Right renal pelvis (tissue), 4 donors: ENCODE data around the gene INVS. TPM values are rescaled to one million over a fixed set of nuclear protein-coding genes. Genes with fewer than 3 reads are reported as not detected.
"Not testable (repeated sequence)": the region's sequence is repeated elsewhere in the genome, so short reads cannot be mapped to it uniquely, and the experiment has no call there.

Experiments
- DNase-seq, 4 donors: peaks; one replicate each; pipeline ENCODE4 v3.0.0-alpha.2; 2013; ENCODE audit warnings: low read depth in 4 of 4, low spot score in 3 of 4, missing footprints in 1 of 4
- polyA plus RNA-seq, 4 donors: library from polyadenylated mRNA; unstranded; fragments of 120-200 nt; gene quantifications; one replicate each; pipeline ENCODE4 v1.2.1, GENCODE V29; 2013; ENCODE audit not compliant: insufficient read length in 4 of 4

INVS gene
- polyA plus RNA-seq, 4 donors: 14.8 to 22.4 (median 16.5) TPM

DNA sequence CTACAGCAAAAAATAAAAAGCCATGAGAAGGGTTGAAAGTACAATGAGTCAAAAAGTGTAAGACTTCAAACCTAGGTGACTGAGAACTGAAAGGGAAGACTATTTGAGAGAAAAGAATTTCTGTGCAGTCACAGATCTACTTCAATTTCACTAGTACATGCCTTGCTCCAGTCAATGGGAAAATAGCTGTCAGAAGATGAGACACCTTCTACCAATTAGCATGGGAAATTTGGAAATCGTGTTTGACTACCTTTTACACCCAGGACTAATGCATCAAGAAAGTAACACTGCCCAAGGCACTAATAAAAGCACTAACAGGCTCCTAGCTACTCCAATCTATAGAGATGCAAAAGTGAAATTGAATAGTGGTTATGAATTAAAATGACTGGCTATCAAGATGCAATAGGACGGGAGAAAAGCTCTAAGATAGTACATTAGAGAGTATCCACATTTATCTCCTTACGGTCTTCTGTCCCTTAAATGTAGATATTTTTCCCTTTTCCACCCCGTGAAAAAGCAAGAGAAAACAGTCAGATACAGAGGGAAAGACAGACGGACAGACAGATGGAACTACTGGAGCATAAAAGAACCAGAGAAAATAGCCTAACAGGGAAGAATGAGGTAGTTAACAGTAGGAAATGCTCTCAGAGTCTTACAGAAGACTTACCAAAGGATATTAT is 15.5 kb upstream of the INVS start:
- DNase-seq: no peak

- DNase-seq: no peak
Measured at GRCh38 chr9:100084128-100084453, 15.0 kb upstream of the INVS start.

DNA sequence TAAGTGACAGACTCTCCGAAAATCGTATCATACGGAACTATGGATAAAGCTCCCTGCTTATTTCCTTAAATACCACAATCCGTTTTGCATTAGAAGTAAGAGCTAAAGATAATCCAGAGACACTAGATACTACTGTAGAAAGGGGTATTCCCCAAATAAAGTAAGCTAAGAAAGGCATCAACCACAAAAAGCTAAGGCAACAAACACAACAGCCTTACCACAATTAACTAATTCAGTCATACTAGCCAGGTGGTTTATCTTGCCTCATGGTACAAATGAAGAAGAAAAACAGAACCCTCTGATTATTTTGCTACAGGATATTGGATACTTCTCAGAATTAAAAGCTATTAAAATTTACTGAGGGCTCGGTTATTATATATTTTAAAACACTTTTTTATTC is 14.3 kb upstream of the INVS start:
- DNase-seq: no peak

DNA sequence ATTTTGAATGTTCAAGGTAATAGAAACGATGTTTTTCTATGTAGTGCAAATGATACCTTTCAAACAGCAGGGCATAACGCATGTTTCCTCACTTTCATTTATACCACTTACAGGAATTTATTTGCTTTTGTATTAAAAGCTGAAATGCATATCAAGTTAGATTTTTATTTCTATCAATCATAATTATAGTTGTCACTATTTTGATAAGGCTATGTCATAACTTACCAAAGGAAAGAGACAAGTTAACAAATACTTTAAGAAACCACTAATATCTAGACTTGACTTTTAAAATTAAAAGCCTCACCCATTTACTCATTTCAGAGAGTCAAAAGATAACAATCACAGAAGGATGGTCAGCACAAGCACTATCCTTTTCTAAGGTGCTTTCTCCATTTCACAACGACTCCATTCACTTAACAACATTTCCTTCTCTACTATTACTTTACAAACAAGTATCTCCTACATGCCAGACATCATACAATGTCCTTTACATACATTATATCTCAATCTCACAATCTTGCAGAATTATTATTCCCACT is 12.9 kb upstream of the INVS start:
- DNase-seq: no peak

GRCh38 chr9:100087218-100087617 is 11.8 kb upstream of the INVS start:
- no peak for DNase-seq

DNA sequence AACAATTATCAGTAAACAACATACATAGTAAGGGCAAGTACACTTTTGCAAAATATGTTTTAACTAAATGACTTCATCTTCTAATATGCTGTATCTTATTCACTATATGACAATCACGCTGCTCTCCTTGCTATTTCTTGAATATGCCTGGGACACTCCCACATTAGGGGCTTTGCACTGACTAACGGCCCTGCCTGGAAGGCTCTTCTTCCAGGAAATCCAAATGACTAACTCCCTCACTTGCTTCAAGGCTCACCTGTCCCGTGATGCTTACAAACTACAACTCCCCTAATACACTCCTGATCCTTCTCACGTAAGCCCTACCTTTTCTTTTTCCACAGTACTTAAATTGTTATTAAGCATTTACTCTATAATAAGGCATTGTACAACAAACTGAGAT is 10.8 kb upstream of the INVS start:
- DNase-seq: no peak

DNA sequence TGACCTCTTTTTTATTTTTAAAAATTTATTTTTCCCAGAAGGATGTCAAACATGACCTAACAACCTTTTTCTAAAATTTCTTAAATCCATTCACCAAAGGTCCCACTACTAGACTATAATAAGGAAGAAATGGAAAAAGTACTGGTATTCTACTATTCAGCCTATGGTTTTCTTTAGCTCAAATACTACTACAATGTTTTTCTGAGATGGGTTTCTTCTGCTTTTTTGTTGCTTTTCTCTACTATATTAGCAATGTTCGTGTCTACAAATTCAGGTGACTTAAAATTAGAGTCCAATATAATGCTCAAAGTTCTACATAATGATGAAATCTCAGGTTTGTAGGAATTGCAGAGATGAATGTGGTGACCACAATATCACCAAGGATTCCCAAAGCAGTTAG is 8.2 kb upstream of the INVS start:
- DNase-seq: no peak

- no peak for DNase-seq
Measured at GRCh38 chr9:100091650-100092049, 7.4 kb upstream of the INVS start.

- DNase-seq: no peak
Measured at GRCh38 chr9:100092066-100092465, 7.0 kb upstream of the INVS start.

- DNase-seq: not testable (repeated sequence)
Measured at GRCh38 chr9:100094411-100094810, 4.6 kb upstream of the INVS start.

- no peak for DNase-seq
Measured at GRCh38 chr9:100096378-100096916, 2.6 kb upstream of the INVS start.

DNA sequence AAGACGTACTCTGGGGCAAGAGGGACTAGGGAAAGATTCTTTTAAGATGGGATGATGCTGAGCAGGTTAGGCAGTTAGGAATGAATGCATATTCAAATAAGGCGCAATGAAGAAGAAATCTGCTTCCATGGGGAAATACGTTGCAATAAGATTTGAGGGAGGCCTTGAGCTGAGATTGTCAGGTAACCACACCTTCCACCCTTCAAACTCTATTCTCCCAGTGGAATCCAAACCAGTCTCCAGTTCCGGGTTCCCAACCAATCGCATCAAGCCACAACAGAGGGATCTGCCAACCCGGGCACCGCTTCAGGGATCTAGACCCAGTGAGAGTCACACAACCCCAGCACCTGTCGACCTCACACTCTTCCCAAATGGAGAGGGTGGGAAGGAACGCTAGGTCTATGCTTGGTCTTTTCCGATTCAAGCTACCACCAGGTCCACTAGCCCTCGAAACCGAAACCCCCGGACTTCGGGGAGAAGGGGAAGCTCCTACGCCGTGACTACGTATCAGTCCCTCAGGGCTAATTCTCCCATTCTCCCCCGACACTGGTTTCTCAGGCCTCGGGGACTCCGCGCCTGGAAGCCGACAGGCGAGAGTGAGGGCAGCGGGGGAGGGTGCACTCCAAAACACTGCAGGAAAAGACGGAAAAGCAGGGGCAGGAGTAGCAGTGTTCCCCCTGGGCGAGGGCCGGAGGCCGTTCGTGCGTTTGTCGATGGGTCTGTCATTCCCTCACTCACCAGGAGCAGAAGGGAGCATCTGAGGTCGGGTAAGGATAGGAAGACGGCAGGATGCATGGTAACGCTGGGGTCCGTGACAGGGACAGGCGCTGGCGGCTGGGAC is 777 bp upstream of the INVS start:
- peak; percentile 8 to 32 (median 20) for DNase-seq

DNA sequence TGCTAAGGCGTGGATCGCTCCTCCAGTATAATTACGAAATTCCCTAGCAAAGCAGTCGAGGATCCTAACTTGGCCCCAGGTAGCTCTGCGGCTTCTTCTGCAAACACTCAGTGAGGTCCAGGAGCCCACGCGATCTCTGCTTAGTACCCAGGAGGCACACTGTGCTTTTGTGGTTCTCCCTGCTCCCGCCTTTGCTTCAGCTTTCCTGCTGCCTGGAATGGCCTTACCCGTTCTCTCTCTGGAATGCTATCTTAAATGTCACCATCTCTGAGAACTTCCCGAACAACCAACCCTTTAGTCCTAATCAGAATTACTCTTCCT is 639 bp downstream of the INVS start:
- no peak for DNase-seq

- no peak for DNase-seq
Measured at GRCh38 chr9:100100146-100100667, 1.2 kb downstream of the INVS start.

DNA sequence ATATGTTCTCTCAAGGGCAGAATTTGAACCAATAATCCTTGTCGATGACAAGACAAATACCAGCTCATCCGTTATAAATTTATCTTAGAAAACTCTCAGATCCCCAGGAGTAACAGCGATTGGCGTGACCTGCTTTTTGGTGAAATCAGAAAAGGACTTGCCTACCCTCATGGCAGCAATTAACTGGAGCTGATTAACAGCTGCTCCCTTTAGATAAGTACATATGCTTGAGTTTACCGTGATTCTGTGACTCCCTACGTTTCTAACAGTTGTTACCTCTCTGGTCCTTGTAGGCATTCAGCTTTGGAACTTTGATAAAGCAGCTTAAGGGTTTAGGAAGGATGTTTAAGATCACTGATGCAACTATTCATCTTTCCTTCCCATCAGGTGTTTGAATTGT is 2.6 kb downstream of the INVS start:
- no peak for DNase-seq

DNA sequence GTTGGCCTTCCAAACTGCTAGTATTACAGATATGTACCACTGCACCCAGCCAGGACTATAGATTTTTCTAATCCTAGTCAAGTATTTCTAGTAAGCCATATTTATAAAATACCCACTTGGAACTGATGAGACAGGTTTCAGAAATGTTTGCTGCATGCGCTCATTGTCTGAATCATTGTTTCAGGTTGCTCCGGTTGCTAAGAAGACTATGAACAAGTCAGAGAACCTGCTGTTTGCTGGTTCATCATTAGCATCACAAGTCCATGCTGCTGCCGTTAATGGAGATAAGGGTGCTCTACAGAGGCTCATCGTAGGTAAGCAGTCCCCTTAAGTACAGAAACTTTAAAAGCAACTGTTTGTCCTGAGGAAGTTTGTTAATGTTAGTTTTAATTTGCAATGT is 5.3 kb downstream of the INVS start:
- no peak for DNase-seq

GRCh38 chr9:100105861-100106260 is 6.8 kb downstream of the INVS start:
- no peak for DNase-seq

- DNase-seq: no peak
Measured at GRCh38 chr9:100106616-100107015, 7.6 kb downstream of the INVS start.

DNA sequence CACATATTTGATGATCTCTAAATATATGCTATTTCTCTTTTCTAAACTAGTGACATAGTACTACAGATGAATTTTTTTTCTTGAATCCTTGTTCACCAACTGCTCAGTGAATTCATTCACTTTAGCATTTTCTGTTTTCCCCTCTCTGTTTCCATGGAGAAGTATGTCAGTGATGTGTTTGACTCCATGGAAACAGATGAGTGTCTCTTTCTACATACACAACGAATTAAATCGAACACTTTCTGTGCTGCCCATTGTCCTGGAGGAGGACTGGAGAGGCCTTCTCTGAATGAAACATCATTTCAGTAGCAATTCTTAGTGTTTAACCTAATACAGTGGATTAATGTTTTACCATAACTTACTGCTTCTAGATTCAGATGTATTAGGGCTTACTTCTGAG is 9.5 kb downstream of the INVS start:
- DNase-seq: no peak

- no peak for DNase-seq
Measured at GRCh38 chr9:100111235-100111634, 12.2 kb downstream of the INVS start.

- no peak for DNase-seq
Measured at GRCh38 chr9:100112677-100113336, 13.8 kb downstream of the INVS start.
